Occipital lobe (tissue), 2 donors: ENCODE results near the gene CBARP. TPM values are rescaled to one million over a fixed set of nuclear protein-coding genes. Genes with fewer than 3 reads are reported as not detected.
"Not testable (repeated sequence)": the region's sequence is repeated elsewhere in the genome, so short reads cannot be mapped to it uniquely, and the experiment has no call there.

Source experiments
- DNase-seq: peaks from one replicate; lab custom pipeline; 2025; lab: John Stamatoyannopoulos, UW
- total RNA-seq: library from RNA; depleted of rRNA; stranded (reverse); fragments of >200 nt; gene quantifications from one replicate; pipeline ENCODE4 v1.2.3, GENCODE V29; 2014

Gene CBARP
- total RNA-seq, 1 donor from 2014 or later: 6.6 TPM

- no peak for DNase-seq
Measured at GRCh38 chr19:1253514-1254080, 15.8 kb upstream of the CBARP start.

DNA sequence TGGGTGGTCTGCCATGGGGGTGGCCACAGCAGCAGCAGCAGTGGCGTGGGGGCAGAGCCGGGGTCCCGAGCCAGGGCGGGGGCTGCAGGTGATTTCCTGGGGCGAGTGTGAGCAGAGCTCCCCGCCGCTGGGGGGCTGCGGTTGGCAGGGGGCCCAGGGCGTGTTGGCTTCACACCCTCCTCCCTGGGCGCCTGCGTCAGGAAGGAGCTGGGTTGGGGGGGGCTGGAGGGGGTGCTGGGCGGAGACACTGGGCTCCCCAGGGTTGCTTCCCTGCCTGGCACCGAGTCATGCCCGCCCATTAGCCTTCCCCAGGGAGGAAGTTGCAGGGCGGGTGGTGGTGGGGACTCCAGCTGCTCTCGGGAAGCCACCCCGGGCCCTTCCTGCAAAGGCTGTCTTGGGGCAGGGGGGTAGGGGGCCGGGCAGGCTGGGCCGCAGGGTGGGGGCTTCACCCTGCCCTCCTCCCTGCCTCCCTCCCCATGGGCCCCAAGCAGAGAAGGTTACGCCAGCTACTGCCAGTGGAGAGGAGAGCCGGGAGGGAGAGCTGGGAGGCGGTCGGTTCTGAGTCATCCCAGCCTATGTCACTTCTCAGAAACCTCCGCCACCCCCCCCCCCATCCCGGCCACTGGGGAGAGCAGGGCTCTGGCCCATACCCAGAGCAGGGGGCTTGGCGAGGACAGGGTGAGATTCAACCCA, 15.2 kb upstream of the CBARP start:
- DNase-seq: peak; percentile 95

- peak; percentile 75 for DNase-seq
Measured at GRCh38 chr19:1252221-1252820, 14.5 kb upstream of the CBARP start.

- DNase-seq: peak; percentile 47
Measured at GRCh38 chr19:1251330-1252220, 13.8 kb upstream of the CBARP start.

- peak; percentile 48 for DNase-seq
Measured at GRCh38 chr19:1250437-1251260, 12.8 kb upstream of the CBARP start.

GRCh38 chr19:1249990-1250436, 12.2 kb upstream of the CBARP start:
- no peak for DNase-seq

DNA sequence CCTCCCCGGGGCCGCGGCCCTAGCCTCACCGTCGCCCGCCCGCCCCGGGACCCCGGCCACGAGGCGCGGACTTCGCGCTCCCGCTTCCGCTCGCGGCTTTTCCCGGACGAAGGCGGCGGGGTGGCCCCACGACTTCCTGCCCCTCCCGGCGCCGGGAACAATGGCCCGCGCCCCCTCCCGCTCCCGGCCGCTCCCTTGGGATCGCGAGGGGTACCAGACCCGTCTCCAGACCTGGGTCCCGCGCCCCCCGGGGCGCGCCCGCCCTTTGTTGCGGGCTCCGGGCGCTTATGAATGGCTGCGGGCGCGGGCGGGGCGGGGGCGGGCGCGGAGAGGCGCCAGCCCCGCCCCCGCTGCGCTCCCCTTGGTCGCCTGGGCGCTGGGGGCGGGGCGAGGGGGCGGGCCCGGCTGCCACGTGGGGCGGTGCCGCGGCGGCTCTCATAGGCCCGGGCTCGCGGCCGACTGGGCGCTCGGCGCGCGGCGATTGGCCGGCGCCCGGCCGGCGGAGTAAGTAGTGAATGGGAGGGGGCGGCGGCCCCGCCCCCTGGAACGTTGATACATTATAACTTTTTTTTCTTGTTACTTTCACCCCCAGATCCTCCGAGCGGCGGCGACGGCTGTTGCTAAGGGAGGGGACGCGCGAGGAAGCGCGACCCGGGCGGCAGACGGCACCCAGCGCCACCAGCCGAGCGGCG, 11.6 kb upstream of the CBARP start:
- DNase-seq: peak; percentile 86

DNA sequence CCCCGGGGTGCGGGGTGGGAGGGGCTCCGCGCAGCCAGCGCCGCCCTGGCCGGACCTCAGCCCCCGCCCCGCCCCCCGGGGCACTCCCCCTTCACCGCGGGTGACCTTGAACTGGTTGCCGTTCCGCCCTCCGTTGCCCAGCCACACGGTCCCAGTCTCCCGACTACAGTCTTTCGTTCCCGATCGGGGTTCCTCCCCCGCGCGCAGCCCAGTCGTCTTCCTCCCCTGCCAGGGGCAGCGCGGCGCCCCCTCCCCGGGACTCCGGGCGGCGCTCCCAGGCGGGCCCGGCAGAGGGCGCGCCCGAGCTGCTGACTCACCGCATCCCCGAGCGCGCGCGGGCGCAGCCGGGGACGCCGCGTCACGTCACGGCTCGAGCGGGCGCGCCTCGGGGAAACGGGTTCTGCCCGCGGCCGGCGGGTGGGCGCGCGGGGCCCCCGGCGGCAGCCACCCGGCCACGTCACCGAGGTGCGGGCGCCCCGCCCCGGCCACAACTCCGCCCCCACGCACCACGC, 11.0 kb upstream of the CBARP start:
- DNase-seq: peak; percentile 43

DNA sequence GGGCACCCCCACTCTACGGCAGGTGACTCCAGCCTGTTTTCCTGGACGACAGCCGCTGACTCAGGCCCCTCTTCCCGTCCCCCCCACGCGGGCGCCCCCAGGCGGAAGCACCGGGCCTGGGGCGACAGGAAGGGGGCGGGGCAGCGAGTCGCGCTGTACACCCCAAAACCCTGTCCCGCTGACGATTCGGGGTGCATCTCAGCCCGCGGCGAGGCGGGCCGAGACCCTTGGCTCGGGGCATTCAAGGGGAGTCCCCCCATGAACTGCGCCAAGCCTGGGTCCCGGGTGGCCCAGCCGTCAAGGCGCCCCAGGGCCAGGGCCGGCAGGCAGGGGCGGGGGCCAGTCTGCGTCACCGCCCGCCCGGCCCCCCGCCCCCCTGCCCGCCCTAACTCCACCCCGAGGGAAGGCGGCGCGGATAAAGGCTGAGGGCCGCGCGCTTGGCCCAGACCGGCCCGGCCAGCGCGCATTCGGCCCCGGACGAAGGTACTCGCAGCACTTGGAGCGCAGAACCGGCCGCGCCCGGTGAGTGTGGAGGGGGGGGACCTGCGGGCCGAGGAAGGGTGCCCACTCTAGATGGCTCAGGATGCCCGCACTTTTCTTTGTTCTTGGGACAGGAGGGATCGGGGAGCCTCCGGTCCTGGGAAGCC, 10.5 kb upstream of the CBARP start, which contains the start of gene MIDN:
Gene MIDN, plus strand, starts transcription at position 445 of the 647 bp plus-strand sequence. CDS start 1,714 bp downstream, outside the sequence.
- DNase-seq: no peak

DNA sequence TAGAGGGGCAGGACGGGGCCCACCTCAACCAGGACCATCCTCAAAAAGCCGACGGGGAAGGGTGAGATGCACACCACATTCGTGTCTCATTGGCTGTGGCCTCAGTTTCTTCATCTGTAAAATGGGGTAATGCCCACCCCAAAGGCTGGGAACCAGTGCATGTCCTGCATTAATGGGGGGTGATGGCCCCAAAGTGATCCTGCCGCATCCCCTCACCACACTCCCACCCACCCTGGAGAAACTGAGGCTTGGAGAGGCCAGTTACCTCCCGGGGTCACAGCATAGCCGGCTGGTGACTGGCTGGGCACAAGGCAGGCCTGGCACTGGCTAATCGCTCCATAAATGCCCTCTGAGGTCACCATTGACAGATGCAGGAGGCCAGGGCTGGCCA, 9.9 kb upstream of the CBARP start:
- no peak for DNase-seq

DNA sequence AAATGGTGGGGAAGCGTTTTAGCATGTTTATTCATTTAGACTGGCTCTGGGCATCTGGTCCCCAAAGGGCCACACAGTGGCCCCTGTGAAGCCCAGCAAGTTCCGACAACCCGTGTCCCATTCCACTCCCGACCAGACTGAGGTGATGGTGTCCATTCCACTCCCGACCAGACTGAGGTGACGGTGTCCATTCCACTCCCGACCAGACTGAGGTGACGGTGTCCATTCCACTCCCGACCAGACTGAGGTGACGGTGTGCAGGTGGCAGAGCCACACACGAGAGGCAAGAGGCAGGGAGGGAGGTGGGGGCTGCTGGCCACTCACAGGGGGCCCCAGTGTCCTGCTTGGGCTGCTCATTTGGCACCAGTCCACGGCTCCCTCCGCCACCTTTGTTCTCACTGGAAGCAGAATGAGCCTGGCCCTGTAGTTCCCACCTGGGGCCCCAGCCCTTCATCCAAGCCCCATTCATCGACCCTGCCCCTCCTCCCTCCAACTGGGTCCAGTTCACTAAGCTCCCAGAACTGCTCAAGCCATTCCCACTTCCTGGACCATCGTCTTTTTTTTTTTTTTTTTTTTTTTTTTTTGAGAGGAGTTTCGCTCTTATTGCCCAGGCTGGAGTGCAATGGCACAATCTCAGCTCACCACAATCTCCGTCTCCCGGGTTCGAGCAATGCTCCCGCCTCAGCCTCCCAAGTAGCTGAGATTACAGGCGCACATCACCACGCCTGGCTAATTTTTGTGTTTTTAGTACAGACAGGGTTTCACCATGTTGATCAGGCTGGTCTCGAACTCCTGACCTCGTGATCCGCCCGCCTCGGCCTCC, 8.7 kb upstream of the CBARP start:
- not testable (repeated sequence) for DNase-seq

DNA sequence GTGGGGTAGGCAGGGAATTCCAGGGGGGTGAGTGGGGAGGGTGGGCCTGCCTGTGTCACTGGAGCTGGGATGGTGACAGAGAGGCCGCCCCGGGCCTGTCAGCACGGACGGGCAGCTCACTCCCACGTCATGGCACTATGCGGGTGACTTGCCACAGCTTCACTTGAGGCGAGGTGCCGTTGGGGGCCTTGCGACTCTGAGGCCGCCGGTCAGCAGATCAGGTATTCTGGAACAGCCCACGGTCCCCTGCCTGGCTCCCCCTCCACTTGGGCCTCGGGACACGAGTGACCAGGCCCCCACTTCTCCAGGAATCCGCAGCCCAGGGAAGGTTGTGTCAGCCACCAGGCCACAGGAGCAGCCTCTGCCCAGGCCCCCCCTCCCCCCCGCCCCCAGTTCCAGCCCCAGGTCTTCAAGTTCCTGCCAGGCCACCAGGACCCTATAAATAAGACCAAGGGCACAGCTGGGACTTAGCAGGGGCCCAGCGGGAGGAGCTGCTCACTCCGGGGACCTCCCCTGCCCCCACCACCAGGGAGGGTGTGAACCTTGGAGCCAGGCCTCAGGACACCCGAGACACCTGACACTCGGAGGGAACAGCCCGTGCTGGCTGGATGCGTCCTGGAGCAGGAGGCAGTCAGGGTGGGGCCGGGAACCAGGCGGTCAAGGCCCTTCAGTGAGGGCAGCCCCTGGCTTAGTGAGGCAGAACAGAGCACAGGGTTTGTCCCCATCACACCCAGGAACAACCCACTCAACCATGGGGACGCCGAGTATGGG, 7.9 kb upstream of the CBARP start:
- DNase-seq: no peak

DNA sequence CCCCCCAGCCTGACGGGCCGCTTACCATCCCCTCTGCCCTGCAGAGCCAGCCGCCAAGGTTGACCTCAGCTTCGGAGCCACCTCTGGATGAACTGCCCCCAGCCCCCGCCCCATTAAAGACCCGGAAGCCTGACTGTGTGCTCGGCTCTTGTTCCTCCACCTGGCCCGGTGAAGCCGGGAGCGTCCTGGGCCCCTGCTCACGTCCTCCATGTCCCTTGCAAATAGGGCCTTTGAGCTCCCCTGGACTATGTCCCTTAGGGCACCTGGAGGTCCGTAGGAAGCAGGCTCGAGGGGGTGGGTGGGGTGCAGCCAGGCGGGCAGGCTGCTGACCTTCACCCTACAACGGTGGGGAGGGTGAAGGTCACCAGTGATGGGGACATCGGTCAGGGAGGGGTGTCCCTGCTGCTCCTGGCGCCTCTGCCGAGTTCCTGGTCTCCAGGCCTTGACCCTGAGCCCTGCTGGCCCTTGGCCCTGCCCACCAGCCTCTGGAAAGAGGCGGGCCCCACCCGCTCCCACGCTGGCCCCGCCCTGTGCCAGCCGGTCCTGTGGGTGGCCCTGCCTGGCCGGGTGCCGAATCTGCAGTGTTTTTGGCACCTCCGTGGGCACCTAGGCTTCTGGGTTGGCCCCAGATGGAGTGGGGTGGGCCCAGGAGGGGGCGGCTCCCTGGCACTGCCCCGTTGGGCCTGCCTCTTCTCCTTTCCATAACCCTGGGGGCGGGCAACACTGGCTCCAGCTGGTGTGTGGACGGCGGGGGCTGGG, 7.1 kb upstream of the CBARP start:
- no peak for DNase-seq

- peak; percentile 71 for DNase-seq
Measured at GRCh38 chr19:1243768-1244692, 6.2 kb upstream of the CBARP start.

DNA sequence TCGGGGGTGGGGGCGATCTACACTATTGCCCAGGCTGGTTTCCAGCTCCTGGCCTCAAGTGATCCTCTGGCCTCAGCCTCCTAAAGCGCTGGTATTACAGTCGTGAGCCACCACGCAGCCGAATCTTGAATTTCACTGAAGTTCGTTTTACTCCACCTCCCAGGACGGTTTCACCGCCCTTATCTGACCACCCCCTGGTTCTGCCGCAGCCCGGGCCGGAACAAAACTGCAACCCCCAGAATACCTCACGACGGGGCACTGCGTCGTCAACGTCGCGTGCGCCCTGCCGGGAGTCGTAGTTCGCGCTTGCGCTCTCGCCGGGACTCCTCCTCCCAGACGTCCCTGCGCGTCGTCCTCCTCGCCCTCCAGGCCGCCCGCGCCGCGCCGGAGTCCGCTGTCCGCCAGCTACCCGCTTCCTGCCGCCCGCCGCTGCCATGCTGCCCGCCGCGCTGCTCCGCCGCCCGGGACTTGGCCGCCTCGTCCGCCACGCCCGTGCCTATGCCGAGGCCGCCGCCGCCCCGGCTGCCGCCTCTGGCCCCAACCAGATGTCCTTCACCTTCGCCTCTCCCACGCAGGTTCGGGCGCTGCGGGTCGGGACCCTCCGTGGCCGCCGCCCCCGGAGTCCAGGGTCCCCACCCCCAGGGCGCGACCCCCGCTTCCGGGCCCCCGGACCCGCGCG, 3.8 kb upstream of the CBARP start, which contains the start of gene ATP5F1D:
Gene ATP5F1D, plus strand, starts transcription at position 335 of the 679 bp plus-strand sequence. Its CDS starts 100 bp downstream, at position 435.
- peak; percentile 90 for DNase-seq
